Activated T-helper 2 cell treated with anti-CD3 and anti-CD28 coated beads, Interferon-gamma antibody, Interleukin-2, Interleukin-4, amounts not matched to agents 10 μg/mL and 5 μg/mL and 100 μg/mL, durations not matched to agents 14 hours and 24 hours and 36 hours (primary cell): ENCODE results near the gene SLC29A2. TPM values are rescaled to one million over a fixed set of nuclear protein-coding genes. Genes with fewer than 3 reads are reported as not detected.
A peak's percentile ranks its signal among the peaks of the same experiment; 100 is the strongest.

Experiments
- DNase-seq: peaks from one replicate; pipeline ENCODE4 v3.0.0; 2021; ENCODE audit warnings: low spot score
- H3K27ac Mint-ChIP-seq: one replicate; pipeline ENCODE4 v1.8.0; 2021; ENCODE audit warnings: mixed read lengths
- H3K27me3 Mint-ChIP-seq: one replicate; pipeline ENCODE4 v1.8.0; 2021; ENCODE audit warnings: low read depth, mixed read lengths
- H3K36me3 Mint-ChIP-seq: one replicate; pipeline ENCODE4 v1.8.0; 2021; ENCODE audit warnings: low read depth, mixed read lengths
- H3K4me1 Mint-ChIP-seq: one replicate; pipeline ENCODE4 v1.8.0; 2021; ENCODE audit warnings: low read depth, mixed read lengths
- H3K4me3 Mint-ChIP-seq: one replicate; pipeline ENCODE4 v1.8.0; 2021; ENCODE audit warnings: low read depth, mild to moderate bottlenecking, moderate library complexity, mixed read lengths
- H3K9me3 Mint-ChIP-seq: one replicate; pipeline ENCODE4 v1.8.0; 2021; ENCODE audit warnings: mixed read lengths
- intact Hi-C: fragments of 100-400 bp; cut with micrococcal nuclease; formaldehyde crosslinking; loops from one replicate; pipeline ENCODE4 v1.15.1; 2023
- total RNA-seq: library from RNA; stranded (reverse); gene quantifications from 2 replicates; pipeline ENCODE4 v1.2.3, GENCODE V29; 2022

Gene SLC29A2, protein sequence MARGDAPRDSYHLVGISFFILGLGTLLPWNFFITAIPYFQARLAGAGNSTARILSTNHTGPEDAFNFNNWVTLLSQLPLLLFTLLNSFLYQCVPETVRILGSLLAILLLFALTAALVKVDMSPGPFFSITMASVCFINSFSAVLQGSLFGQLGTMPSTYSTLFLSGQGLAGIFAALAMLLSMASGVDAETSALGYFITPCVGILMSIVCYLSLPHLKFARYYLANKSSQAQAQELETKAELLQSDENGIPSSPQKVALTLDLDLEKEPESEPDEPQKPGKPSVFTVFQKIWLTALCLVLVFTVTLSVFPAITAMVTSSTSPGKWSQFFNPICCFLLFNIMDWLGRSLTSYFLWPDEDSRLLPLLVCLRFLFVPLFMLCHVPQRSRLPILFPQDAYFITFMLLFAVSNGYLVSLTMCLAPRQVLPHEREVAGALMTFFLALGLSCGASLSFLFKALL
- total RNA-seq = 18.7 and 19.1 TPM in 2 replicates

DNA sequence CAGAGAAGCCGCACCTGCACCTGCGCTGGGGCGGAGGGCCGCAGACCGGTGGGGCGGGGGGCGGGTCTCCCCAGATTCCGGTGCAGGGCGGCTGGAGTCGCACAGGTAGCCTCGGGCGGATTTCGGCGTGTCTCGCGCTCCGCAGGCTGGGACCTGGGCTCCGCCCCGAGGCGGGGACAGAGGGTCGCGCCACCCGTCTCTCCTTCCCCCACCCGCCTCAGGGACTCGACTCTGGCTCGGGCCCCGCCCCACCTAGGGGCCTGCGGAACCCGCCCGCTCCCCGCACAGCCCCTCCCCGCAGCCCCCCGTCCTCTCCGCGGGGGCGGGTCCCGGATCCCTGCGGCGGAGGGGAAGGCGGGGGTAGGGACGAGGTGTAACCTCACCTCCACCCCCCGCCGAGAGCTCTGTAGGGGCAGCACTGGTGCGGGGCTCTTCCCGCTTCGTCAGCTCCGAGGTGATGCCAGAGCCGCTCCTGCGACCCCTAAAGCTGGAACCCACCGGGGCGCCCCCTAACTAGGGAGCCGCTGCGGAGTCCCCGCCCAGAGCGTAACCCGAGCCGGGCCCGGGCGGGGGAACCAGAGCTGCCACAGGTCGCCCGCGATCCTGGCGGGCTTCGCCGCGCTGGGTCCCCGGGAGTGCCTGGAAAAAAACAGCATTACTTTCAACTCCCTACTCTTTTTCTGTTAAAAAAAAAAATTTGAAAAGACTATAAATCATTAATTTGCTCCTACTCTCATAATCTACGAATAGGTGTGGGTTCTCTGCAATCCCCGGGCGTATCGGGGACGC is at the start of gene SLC29A2:
TSS of gene SLC29A2 (minus strand) at position 134 of the 789 bp plus-strand sequence. CDS start 169 bp downstream, outside the sequence.
- Mint-ChIP-seq H3K27me3 (no peaks in the 10 kb centered on the region), H3K36me3 (peaks cover 12% of the 10 kb centered on the region), H3K4me3 (peak within 1 kb of the TSS; percentile 88), H3K9me3 (no peaks in the 10 kb centered on the region), H3K27ac (peak within 1 kb of the TSS; percentile 87), H3K4me1 (peaks cover 15% of the 10 kb centered on the region)
- DNase-seq = peak; percentile 76
- intact Hi-C loops = loop anchor here (1.0 to 2.0 kb wide), 2 partner anchors 15 to 27 kb away; partner anchors contain the start of gene BRMS1

DNA sequence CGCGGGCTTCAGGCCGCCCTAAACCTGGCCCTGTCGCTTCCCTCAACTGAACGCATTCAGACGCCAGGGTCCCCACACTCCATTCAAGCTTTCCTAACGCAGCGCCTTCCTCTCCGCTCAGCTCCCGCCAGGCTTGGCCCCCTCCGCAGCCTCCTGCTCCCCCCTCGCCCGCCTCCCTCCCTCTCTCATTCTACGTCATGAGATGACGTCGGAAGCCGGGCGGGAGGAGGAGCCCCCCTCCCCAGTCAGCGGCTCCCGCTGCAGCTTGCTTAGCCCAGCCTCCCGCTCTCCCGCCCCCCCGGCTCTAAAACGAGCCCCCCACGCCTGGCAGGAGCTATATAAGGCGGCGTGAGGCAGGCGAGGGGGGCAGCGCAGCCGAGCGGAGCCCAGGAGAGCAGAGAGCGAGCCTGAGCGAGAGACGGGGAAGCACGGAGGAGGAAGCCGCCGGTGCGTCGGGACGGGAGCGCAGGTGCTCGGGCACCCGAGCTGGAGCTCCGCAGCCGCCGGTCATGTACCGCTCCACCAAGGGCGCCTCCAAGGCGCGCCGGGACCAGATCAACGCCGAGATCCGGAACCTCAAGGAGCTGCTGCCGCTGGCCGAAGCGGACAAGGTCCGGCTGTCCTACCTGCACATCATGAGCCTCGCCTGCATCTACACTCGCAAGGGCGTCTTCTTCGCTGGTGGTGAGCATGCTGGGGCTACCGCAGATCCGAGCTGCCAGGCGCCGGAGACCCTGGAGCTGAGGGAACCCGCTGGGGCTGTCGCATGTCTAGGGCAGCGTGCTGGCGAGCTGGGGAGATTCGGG is 49.3 kb upstream of the SLC29A2 start, which contains the start of gene NPAS4:
TSS of gene NPAS4 (plus strand) at position 365 of the 806 bp plus-strand sequence. CDS start at position 510, 145 bp downstream.
- Mint-ChIP-seq H3K27ac (no peak within 1 kb of the TSS), H3K9me3 (no peaks in the 10 kb centered on the region), H3K4me3 (no peak within 1 kb of the TSS), H3K36me3 (no peaks in the 10 kb centered on the region), H3K4me1 (peaks cover 31% of the 10 kb centered on the region), H3K27me3 (peaks cover 21% of the 10 kb centered on the region)
- intact Hi-C loops = loop anchor here (1.0 kb wide), 1 partner anchor 13 kb away; no protein-coding TSS in a partner anchor
- no peak for DNase-seq

DNA sequence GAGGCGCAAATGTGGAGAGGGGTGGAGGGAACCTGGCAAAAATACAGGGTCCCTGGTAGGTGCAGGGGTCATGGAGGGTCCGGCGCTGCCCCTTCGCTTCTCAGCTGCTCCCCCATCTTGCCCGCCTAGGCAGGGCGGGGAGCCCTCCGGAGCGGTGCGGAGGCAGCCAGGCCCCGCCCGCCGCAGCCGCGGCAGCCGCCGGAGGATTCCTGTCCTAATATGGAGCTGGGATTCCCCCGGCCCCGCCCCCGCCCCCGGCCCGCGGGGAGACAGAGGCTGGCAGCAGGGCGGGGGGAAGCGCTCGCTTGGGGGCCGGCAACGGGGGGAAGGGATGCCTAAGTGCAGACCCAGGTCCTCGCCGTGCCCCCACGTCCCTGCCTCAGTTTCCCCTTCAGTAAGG is 48.3 kb upstream of the SLC29A2 start:
- Mint-ChIP-seq H3K27ac (no peak overlapping the region), H3K4me1 (peaks cover 35% of the 10 kb centered on the region), H3K36me3 (no peaks in the 10 kb centered on the region), H3K9me3 (no peaks in the 10 kb centered on the region), H3K27me3 (peaks cover 21% of the 10 kb centered on the region), H3K4me3 (no peak overlapping the region)
- no peak for DNase-seq
- intact Hi-C loops = no loop called here

DNA sequence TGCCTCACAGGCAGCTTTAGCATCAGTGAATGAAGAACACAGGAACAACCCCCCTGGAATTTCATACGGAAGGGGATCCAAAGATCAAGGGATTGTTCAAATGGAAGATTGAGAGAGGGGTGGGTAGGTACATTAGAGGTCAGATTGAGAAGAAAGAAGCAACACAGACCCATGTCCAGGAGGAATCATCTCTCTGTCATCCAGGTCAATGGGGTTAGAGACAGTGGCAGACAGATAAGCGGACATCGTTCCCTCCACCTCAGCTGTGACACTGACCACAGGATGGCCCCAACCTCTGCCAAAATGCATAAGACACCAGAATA is 47.4 kb upstream of the SLC29A2 start:
- no peak overlapping the region for H3K4me3 Mint-ChIP-seq
- intact Hi-C loops = loop anchor here (1.0 kb wide), 1 partner anchor 20 kb away; no protein-coding TSS in a partner anchor
- peaks cover 25% of the 10 kb centered on the region for H3K27me3 Mint-ChIP-seq
- H3K36me3 Mint-ChIP-seq = no peaks in the 10 kb centered on the region
- H3K9me3 Mint-ChIP-seq = no peaks in the 10 kb centered on the region
- no peak for DNase-seq
- H3K4me1 Mint-ChIP-seq = peaks cover 35% of the 10 kb centered on the region
- peak overlapping the region; percentile 44 for H3K27ac Mint-ChIP-seq

DNA sequence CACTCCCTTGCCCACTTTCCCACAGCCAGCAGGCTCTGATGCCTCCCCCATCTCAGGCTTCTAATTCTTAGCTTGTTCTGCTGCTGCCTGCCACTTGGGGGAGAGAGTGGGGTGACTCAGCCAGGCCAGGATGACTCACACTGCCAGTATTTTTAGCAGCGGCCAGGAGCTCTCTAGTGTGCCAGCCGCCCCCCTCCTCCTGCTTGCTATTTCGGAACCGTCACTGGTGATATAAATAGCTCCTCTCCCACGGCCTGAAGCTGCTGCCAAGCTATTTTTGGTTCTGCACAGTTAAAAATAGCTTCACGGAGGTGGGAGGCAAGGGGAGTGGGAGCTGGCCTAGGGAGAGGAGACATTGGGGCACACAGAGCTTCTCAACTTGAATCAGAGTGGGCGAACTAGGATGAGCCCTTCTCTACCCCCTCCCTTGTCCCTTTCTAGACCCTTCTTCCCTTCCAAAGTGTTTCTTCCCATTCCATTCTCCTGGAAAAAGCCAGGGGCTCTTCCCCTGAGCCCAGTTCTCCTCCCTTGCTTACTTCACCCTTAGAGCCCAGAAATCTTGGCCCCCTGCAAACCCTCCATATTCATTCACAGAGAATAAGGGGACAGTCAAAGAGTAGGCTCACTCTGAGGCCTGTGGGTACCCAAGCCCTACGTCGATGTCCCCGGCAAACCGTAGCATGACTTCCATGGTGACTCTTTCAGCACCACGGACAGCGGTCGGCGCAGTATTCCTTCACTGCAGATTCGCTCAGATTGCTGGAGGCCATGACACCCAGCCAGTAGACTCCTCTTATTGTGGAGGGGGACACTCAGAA is 46.8 kb upstream of the SLC29A2 start:
- H3K36me3 Mint-ChIP-seq = no peaks in the 10 kb centered on the region
- peak; percentile 57 for DNase-seq
- H3K27me3 Mint-ChIP-seq = peaks cover 25% of the 10 kb centered on the region
- H3K9me3 Mint-ChIP-seq = no peaks in the 10 kb centered on the region
- peaks cover 35% of the 10 kb centered on the region for H3K4me1 Mint-ChIP-seq
- H3K27ac Mint-ChIP-seq = peak overlapping the region; percentile 44
- intact Hi-C loops = loop anchor here (1.0 kb wide), 1 partner anchor 21 kb away; no protein-coding TSS in a partner anchor
- peak overlapping the region; percentile 48 for H3K4me3 Mint-ChIP-seq

DNA sequence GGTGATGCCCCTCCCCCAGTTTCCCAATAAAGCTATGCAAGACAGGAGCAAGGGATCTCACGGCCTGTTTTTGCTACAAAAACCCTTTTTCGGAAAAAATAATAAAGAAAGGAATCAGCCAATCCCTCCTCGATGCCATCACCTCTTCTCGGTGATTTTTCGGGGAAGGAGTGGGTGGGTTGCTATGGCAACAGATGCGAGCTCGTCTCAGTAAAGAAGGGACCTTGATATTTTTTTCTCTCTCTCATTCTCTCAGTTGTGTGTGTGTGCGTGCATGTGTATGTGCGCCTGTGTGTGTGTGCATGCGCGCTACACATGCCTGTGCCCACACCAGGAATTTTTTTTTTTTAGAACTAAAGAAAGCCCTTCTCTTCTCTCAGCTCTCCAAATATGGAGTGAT is 45.4 kb upstream of the SLC29A2 start:
- intact Hi-C loops = no loop called here
- Mint-ChIP-seq H3K27me3 (peaks cover 25% of the 10 kb centered on the region), H3K4me1 (peaks cover 35% of the 10 kb centered on the region), H3K9me3 (no peaks in the 10 kb centered on the region), H3K36me3 (no peaks in the 10 kb centered on the region), H3K27ac (no peak overlapping the region), H3K4me3 (no peak overlapping the region)
- DNase-seq = no peak

DNA sequence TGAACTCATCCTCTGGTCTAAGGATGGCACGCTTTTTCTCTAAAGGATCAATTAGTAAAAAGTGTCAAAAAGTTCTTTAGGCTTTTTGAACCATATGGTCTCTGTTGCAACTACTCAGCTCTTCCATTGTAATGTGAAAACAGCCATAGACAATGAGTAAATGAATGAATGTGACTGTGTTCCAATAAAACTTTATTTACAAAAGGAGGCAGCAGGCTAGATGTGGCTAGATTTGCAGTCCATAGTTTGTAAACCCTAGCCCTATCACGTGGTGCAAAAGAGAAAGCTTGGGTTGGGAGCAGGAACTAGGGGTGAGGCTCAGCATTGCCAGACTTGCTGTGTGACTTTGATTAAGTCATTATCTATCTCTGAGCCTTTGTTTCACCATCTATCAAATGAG is 43.9 kb upstream of the SLC29A2 start:
- Mint-ChIP-seq H3K9me3 (no peaks in the 10 kb centered on the region), H3K4me1 (peaks cover 39% of the 10 kb centered on the region)
- intact Hi-C loops = no loop called here

DNA sequence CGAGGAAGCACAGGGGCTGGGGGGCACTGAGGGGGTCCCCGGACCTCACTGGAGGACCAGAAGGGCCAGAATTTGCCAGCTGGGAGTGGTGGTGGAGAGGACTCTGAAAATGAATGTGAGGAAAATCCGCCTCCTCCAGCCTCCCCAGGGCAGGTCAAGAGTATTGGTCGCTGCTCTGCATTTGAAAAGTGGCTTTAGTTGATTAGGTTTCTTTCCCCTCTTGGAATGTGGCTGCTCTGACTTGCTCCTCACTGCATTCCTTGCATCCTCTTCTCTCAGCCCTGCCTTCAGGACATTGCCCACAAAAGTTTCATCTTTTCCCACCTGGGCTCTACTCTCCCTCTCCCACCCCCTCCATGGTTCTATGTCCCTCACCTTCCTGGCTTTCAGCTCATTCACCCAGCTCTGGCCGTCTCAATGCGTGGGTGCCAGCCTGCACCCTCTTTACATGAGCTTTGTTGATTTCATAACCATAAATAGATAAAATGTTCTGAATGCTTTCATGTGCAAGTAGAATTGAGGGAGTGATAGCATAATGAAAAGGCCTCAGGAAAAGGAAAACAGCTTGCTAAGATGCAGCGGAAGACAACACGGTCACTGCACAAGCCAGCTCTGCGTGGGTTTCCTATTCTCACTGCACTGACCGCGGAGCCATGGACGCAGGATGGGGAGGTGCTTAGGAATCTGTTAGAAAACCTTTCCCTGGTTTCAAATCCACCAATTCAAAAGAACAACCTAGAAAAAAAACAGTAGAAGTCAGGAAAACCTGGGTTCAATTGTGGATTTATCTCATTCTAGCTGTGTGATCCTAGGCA is 42.8 kb upstream of the SLC29A2 start:
- intact Hi-C loops = no loop called here
- Mint-ChIP-seq H3K27ac (no peak overlapping the region), H3K4me3 (no peak overlapping the region), H3K4me1 (peaks cover 36% of the 10 kb centered on the region), H3K27me3 (peaks cover 12% of the 10 kb centered on the region), H3K9me3 (no peaks in the 10 kb centered on the region), H3K36me3 (no peaks in the 10 kb centered on the region)
- no peak for DNase-seq

More for the DNA sequence above, 43.9 kb upstream of the SLC29A2 start:
- Mint-ChIP-seq H3K27ac (no peak overlapping the region), H3K4me3 (no peak overlapping the region), H3K27me3 (peaks cover 18% of the 10 kb centered on the region), H3K36me3 (no peaks in the 10 kb centered on the region)
- no peak for DNase-seq

DNA sequence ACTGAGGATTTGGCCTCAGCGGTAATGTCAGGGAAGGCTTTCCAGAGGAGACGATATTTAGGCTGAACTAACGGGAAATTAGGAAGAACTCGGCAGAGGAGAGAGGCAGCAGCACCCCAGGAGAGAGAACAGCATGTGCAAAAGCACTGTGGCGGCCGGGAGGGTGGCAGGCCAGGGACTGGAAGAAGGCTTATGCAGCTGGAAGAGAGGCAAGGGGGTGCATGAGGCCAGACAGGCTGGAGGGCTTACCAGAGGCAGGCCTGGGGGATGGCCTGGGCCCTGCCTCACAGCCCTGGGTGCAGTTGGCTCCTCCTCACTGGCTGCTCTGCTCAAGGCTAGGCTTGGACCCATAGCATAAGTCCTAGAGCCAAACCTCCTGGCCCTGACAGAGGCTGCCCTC is 41.6 kb upstream of the SLC29A2 start:
- H3K4me1 Mint-ChIP-seq = peaks cover 27% of the 10 kb centered on the region
- no peaks in the 10 kb centered on the region for H3K36me3 Mint-ChIP-seq
- H3K4me3 Mint-ChIP-seq = no peak overlapping the region
- no peak for DNase-seq
- no peaks in the 10 kb centered on the region for H3K9me3 Mint-ChIP-seq
- H3K27me3 Mint-ChIP-seq = peaks cover 4% of the 10 kb centered on the region
- H3K27ac Mint-ChIP-seq = no peak overlapping the region
- intact Hi-C loops = no loop called here

DNA sequence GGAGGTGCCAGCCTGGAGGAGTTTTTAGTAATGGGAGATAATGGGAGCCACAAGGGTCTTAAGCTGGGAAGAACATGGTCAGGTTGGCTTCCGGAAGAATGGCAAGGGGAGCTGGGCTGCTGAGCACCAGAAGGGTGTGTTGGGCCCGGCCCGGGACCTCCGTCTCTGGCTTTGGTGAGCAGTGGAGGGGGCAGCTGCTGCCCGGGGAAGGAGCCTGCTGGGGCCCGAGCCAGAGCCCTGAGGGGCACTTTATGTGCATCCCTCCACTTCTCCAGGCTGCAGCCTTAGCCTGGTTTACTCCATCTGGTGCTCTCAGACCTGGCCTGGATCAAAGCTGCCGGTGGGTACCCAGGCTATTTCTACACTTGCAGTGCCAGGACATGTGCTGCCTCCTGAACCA is 40.5 kb upstream of the SLC29A2 start:
- intact Hi-C loops = no loop called here
- Mint-ChIP-seq H3K4me1 (peaks cover 17% of the 10 kb centered on the region), H3K36me3 (no peaks in the 10 kb centered on the region), H3K4me3 (no peak overlapping the region), H3K27ac (no peak overlapping the region), H3K9me3 (no peaks in the 10 kb centered on the region), H3K27me3 (peaks cover 4% of the 10 kb centered on the region)
- DNase-seq = no peak

DNA sequence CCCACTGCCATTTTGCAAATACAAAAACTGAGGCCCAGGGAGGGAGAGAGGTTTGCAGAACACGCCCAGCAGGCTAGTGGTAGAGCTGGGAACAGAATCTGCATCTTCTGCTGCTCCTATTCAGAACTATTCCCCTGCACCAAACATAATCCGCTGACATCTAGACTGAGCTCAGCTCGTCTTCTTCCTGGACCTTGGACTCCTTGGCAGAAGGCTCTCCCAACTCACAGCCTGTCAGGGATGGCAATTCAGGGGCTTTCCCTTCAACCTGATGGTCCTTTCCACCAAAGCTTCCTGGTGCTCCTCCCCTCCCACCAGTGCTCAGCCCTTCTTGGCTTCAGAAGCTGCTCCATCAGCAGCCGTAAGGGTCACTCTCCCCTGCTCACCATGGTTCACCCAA is 39.8 kb upstream of the SLC29A2 start:
- no peak for DNase-seq
- H3K27me3 Mint-ChIP-seq = peaks cover 4% of the 10 kb centered on the region
- H3K4me1 Mint-ChIP-seq = peaks cover 10% of the 10 kb centered on the region
- no peak overlapping the region for H3K27ac Mint-ChIP-seq
- no peaks in the 10 kb centered on the region for H3K9me3 Mint-ChIP-seq
- intact Hi-C loops = no loop called here
- H3K36me3 Mint-ChIP-seq = no peaks in the 10 kb centered on the region
- H3K4me3 Mint-ChIP-seq = no peak overlapping the region
